Mucosa of rectum (tissue), 2 donors: ENCODE data around the gene MFAP5.

Experiments
- H3K27ac ChIP-seq, 2 donors: one replicate each; pipeline ENCODE4 v1.7.0; 2013; ENCODE audit warnings: inconsistent platforms in 2 of 2, low read depth in 2 of 2, low read length in 2 of 2
- H3K27me3 ChIP-seq, 2 donors: one replicate each; pipeline ENCODE4 v1.7.0; 2013; ENCODE audit warnings: low read length in 2 of 2; ENCODE audit not compliant: control insufficient read depth in 2 of 2, insufficient read depth in 2 of 2
- H3K36me3 ChIP-seq, 2 donors: one replicate each; pipeline ENCODE4 v1.7.0; 2013; ENCODE audit warnings: low read length in 2 of 2; ENCODE audit not compliant: control insufficient read depth in 2 of 2, insufficient read depth in 2 of 2
- H3K4me1 ChIP-seq, 2 donors: one replicate each; pipeline ENCODE4 v1.7.0; 2013; ENCODE audit warnings: low read length in 2 of 2, mild to moderate bottlenecking in 1 of 2; ENCODE audit not compliant: control insufficient read depth in 2 of 2, insufficient read depth in 2 of 2
- H3K4me3 ChIP-seq, 2 donors: one replicate each; pipeline ENCODE4 v1.7.0; 2013; ENCODE audit warnings: low read length in 2 of 2
- H3K9ac ChIP-seq, 2 donors: one replicate each; pipeline ENCODE4 v1.7.0; 2013; ENCODE audit warnings: low read length in 2 of 2, low read depth in 1 of 2, mild to moderate bottlenecking in 1 of 2
- H3K9me3 ChIP-seq, 2 donors: one replicate each; pipeline ENCODE4 v1.7.0; 2013; ENCODE audit warnings: low read length in 2 of 2; ENCODE audit not compliant: control insufficient read depth in 2 of 2
- donor health status: healthy.
- donor health status: Normal muscosa, but diverticular disease.

MFAP5 gene

GRCh38 chr12:8662593-8662992, at the start of gene MFAP5:
TSS of gene MFAP5 (minus strand) at chr12:8662826. CDS start at chr12:8662104, 722 bp downstream.
- H3K36me3 ChIP-seq = no peaks in the 10 kb centered on the region
- H3K27me3 ChIP-seq = peaks cover 0 to 3% of the 10 kb centered on the region in 2 donors
- H3K9ac ChIP-seq = no peak within 1 kb of the TSS
- peak within 1 kb of the TSS in 1 of 2 donors; percentile 42 for H3K27ac ChIP-seq
- no peaks in the 10 kb centered on the region for H3K9me3 ChIP-seq
- no peaks in the 10 kb centered on the region for H3K4me1 ChIP-seq
- H3K4me3 ChIP-seq = peak within 1 kb of the TSS in 1 of 2 donors; percentile 5

- Histone ChIP-seq H3K27me3 (no peaks in the 10 kb centered on the region), H3K4me3 (peak overlapping the region; percentile 56 to 69), H3K4me1 (peaks cover 0 to 7% of the 10 kb centered on the region in 2 donors), H3K9me3 (no peaks in the 10 kb centered on the region), H3K27ac (no peak overlapping the region), H3K9ac (peak overlapping the region; percentile 41 to 42), H3K36me3 (no peaks in the 10 kb centered on the region)
These were observed 46.7 kb upstream of the MFAP5 start for GRCh38 chr12:8709124-8709830.

GRCh38 chr12:8702159-8702558, 39.5 kb upstream of the MFAP5 start:
- H3K9me3 ChIP-seq = no peaks in the 10 kb centered on the region
- no peaks in the 10 kb centered on the region for H3K27me3 ChIP-seq
- no peak overlapping the region for H3K4me3 ChIP-seq
- H3K36me3 ChIP-seq = no peaks in the 10 kb centered on the region
- peaks cover 3 to 7% of the 10 kb centered on the region in 2 donors for H3K4me1 ChIP-seq
- H3K27ac ChIP-seq = no peak overlapping the region
- no peak overlapping the region for H3K9ac ChIP-seq

- H3K27ac ChIP-seq = no peak overlapping the region
- H3K4me1 ChIP-seq = peaks cover 3 to 7% of the 10 kb centered on the region in 2 donors
- H3K9ac ChIP-seq = no peak overlapping the region
- H3K4me3 ChIP-seq = no peak overlapping the region
- H3K9me3 ChIP-seq = no peaks in the 10 kb centered on the region
- no peaks in the 10 kb centered on the region for H3K27me3 ChIP-seq
- no peaks in the 10 kb centered on the region for H3K36me3 ChIP-seq
These were observed 38.5 kb upstream of the MFAP5 start for GRCh38 chr12:8701046-8701660.

- H3K4me1 ChIP-seq = peaks cover 3 to 7% of the 10 kb centered on the region in 2 donors
- no peak overlapping the region for H3K4me3 ChIP-seq
- H3K9ac ChIP-seq = peak overlapping the region in 1 of 2 donors; percentile 14
- no peaks in the 10 kb centered on the region for H3K27me3 ChIP-seq
- H3K9me3 ChIP-seq = no peaks in the 10 kb centered on the region
- H3K27ac ChIP-seq = no peak overlapping the region
- H3K36me3 ChIP-seq = no peaks in the 10 kb centered on the region
These were observed 37.1 kb upstream of the MFAP5 start for GRCh38 chr12:8699714-8700113.

- peak overlapping the region; percentile 75 to 98 for H3K4me3 ChIP-seq
- no peaks in the 10 kb centered on the region for H3K36me3 ChIP-seq
- no peaks in the 10 kb centered on the region for H3K27me3 ChIP-seq
- H3K27ac ChIP-seq = no peak overlapping the region
- H3K9ac ChIP-seq = peak overlapping the region; percentile 7 to 79
- H3K9me3 ChIP-seq = no peaks in the 10 kb centered on the region
- H3K4me1 ChIP-seq = peaks cover 3 to 7% of the 10 kb centered on the region in 2 donors
These were observed 36.3 kb upstream of the MFAP5 start for GRCh38 chr12:8698879-8699278.

GRCh38 chr12:8698132-8698851, 35.7 kb upstream of the MFAP5 start:
- Histone ChIP-seq H3K9ac (peak overlapping the region; percentile 20 to 79), H3K4me3 (peak overlapping the region; percentile 75 to 98), H3K36me3 (no peaks in the 10 kb centered on the region), H3K27ac (peak overlapping the region; percentile 65 to 71), H3K9me3 (no peaks in the 10 kb centered on the region), H3K27me3 (no peaks in the 10 kb centered on the region), H3K4me1 (peaks cover 3 to 7% of the 10 kb centered on the region in 2 donors)

GRCh38 chr12:8697476-8698131, 35.0 kb upstream of the MFAP5 start, which contains the start of gene RIMKLB:
TSS of gene RIMKLB (plus strand) at chr12:8697991. CDS start at chr12:8713867, 15,876 bp downstream.
- Histone ChIP-seq H3K9me3 (no peaks in the 10 kb centered on the region), H3K27me3 (no peaks in the 10 kb centered on the region), H3K4me1 (peaks cover 5 to 7% of the 10 kb centered on the region in 2 donors)

GRCh38 chr12:8697120-8697475, 34.5 kb upstream of the MFAP5 start:
- peak overlapping the region; percentile 47 to 68 for H3K9ac ChIP-seq
- H3K36me3 ChIP-seq = no peaks in the 10 kb centered on the region
- no peaks in the 10 kb centered on the region for H3K27me3 ChIP-seq
- H3K27ac ChIP-seq = peak overlapping the region; percentile 71
- peaks cover 5 to 7% of the 10 kb centered on the region in 2 donors for H3K4me1 ChIP-seq
- H3K9me3 ChIP-seq = no peaks in the 10 kb centered on the region
- H3K4me3 ChIP-seq = peak overlapping the region; percentile 70 to 98

More at GRCh38 chr12:8697476-8698131, 35.0 kb upstream of the MFAP5 start, which contains the start of gene RIMKLB:
- peak within 1 kb of the TSS; percentile 47 to 79 for H3K9ac ChIP-seq
- no peaks in the 10 kb centered on the region for H3K36me3 ChIP-seq
- H3K27ac ChIP-seq = peak within 1 kb of the TSS; percentile 71
- H3K4me3 ChIP-seq = peak within 1 kb of the TSS; percentile 75 to 98
